T-helper 1 cell treated with Interleukin-12 subunit alpha and Interleukin-12 subunit beta and Interleukin-4 antibody, amounts not matched to agents 30 μg/mL and 1 μg/mL, for 36 hours (primary cell): ENCODE results near the gene VIT.

Experiments used
- H3K27ac Mint-ChIP-seq: one replicate; pipeline ENCODE4 v1.8.0; 2021; ENCODE audit warnings: mild to moderate bottlenecking, mixed read lengths
- H3K27me3 Mint-ChIP-seq: one replicate; pipeline ENCODE4 v1.8.0; 2021; ENCODE audit warnings: low read depth, mixed read lengths
- H3K36me3 Mint-ChIP-seq: one replicate; pipeline ENCODE4 v1.8.0; 2021; ENCODE audit warnings: low read depth, mixed read lengths
- H3K4me1 Mint-ChIP-seq: one replicate; pipeline ENCODE4 v1.8.0; 2021; ENCODE audit warnings: low read depth, mixed read lengths
- H3K4me3 Mint-ChIP-seq: one replicate; pipeline ENCODE4 v1.8.0; 2021; ENCODE audit warnings: mild to moderate bottlenecking, moderate library complexity, mixed read lengths
- H3K9me3 Mint-ChIP-seq: one replicate; pipeline ENCODE4 v1.8.0; 2021; ENCODE audit warnings: mixed read lengths

The VIT gene

DNA sequence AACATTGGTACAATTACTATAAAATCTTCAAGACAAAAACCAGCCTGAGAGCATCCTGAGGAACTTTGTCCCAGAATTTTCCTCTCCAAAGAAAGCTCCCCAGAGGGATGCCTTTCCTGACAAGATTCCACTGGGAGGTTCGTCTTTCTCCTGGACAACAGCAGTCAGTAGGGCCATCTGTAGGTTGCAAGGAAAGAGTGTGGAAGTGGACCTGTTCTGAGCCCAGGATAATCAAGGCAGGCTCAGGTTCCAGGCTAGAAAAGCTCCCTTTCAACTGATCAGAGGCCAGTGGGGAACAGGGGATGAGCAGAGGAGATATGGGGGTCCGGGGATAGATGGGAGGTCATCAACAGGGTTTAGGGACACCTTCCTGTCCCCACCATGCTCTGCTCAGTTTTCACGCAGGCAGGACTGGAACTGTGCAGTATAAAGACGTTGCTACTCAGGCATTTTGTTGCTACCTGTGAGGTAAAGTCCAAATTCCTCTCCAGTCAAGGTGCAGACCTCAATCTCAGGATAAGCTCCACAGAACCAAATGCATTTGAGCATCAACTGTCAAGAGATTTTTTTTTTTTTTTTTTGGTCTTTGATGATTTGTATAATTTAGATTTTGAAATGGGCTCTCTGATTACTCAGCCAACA lies 143.6 kb downstream of the VIT start:
- H3K4me3 Mint-ChIP-seq, result no peak overlapping the region
- no peaks in the 10 kb centered on the region for H3K9me3 Mint-ChIP-seq
- no peak overlapping the region for H3K27ac Mint-ChIP-seq
- H3K27me3 Mint-ChIP-seq, result no peaks in the 10 kb centered on the region
- H3K4me1 Mint-ChIP-seq, result peaks cover 4% of the 10 kb centered on the region
- H3K36me3 Mint-ChIP-seq, result no peaks in the 10 kb centered on the region

DNA sequence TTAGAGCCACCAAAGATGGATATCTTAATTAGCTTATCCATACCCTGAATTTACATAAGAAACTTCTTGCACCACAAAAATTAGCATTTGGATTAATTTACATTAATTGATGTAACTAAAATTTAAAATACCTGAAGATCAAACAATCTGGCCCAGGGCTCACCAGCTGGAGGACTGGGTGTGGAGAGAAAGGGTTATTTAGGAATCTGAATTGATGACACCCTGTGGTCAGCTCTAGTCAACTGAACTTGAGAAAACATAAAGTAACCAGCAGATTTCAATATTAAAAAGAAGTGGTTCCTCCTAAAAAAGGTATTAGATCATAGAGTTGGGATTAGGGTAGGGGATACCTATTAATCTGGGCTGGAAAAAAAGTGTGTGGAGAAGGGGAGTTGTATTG lies 147.3 kb downstream of the VIT start:
- Mint-ChIP-seq H3K27me3 (no peaks in the 10 kb centered on the region), H3K4me1 (no peaks in the 10 kb centered on the region), H3K36me3 (peaks cover 15% of the 10 kb centered on the region), H3K27ac (no peak overlapping the region), H3K4me3 (no peak overlapping the region), H3K9me3 (no peaks in the 10 kb centered on the region)

- peaks cover 35% of the 10 kb centered on the region for H3K36me3 Mint-ChIP-seq
These were observed 152.8 kb downstream of the VIT start for GRCh38 chr2:36849265-36849664.

GRCh38 chr2:36854241-36854640 lies 157.7 kb downstream of the VIT start:
- Mint-ChIP-seq H3K27me3 (no peaks in the 10 kb centered on the region), H3K27ac (no peak overlapping the region), H3K9me3 (no peaks in the 10 kb centered on the region), H3K4me1 (peaks cover 7% of the 10 kb centered on the region), H3K4me3 (no peak overlapping the region), H3K36me3 (peaks cover 26% of the 10 kb centered on the region)

More at GRCh38 chr2:36849265-36849664, 152.8 kb downstream of the VIT start:
- Mint-ChIP-seq H3K4me3 (no peak overlapping the region), H3K4me1 (no peaks in the 10 kb centered on the region), H3K9me3 (no peaks in the 10 kb centered on the region), H3K27me3 (no peaks in the 10 kb centered on the region), H3K27ac (no peak overlapping the region)

DNA sequence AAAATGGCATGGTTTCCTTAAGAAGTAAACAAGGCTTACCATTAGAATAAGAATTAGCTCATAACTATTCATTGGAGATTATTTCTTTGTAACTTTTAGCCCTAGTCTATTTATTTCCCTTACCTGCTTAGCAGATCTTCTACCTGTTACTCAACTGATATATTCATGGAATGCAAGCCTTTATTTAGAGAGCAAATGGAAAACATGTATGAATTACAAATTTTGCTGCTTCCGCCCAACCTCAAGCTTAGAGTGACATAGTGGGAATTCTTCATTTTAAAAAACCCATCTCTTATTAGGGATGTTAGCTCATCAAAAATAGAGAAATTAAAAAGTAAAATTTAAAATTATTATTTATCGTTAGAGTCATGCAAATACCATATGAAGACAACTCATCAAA lies 158.9 kb downstream of the VIT start:
- Mint-ChIP-seq H3K9me3 (no peaks in the 10 kb centered on the region), H3K4me1 (peaks cover 13% of the 10 kb centered on the region), H3K36me3 (peaks cover 26% of the 10 kb centered on the region), H3K27me3 (no peaks in the 10 kb centered on the region), H3K4me3 (no peak overlapping the region), H3K27ac (no peak overlapping the region)

DNA sequence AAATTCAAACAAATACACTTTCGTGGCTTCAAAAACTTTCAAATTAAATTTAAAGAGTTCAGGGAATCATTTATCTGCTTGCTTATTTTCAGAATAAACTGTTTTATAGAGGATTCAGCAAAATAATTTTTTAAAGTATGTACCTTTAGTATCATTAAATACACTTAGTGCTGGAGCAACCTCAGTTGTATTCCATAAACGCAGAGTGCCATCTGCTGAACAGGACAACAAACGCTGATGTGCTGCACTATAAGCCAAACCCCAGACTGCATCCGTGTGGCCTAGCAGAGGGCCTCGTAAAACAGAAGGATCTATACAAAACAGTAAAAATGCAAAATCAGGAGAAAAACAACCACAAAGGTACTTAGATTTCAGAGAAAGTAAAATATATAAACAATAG lies 161.2 kb downstream of the VIT start:
- no peak overlapping the region for H3K27ac Mint-ChIP-seq
- H3K9me3 Mint-ChIP-seq, result no peaks in the 10 kb centered on the region
- H3K36me3 Mint-ChIP-seq, result peaks cover 21% of the 10 kb centered on the region
- H3K27me3 Mint-ChIP-seq, result no peaks in the 10 kb centered on the region
- H3K4me3 Mint-ChIP-seq, result no peak overlapping the region
- H3K4me1 Mint-ChIP-seq, result peaks cover 13% of the 10 kb centered on the region

DNA sequence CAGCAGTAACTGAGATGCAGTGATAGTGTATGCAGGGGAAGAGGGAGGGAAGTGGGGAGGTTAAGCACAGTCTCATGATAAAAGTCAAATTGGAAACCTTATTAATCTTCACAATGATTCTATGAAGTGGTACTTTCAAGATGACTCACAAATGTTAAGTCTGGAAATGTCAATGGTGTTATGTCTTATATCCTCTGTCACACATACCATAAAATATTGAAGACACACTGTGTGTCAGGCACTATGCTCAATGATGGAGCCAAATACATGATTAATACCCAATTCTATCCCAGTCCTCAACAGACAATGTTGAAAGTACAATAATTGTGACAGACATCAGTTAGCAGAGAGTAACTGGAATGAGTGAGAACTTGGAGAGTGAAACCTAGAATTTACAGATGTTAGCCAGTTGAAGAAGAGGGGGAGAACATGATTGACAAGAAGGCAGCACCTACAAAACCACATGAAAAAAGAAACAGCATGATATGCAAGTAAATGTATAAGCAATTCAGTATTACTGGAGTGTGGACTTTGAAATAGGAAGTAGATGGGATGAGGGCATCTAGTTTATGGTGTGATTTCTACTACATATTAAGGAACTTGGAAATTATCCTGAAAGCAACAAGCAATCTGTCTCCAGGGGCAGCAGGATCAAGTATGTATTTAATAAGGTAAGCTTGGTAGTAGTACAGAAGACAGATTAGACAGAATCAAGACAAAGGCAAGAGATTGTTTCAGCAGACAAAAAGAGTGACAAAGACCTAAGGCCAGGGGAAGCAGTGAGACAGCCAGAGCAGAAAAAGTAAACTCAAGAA lies 162.3 kb downstream of the VIT start:
- Mint-ChIP-seq H3K27ac (no peak overlapping the region), H3K27me3 (no peaks in the 10 kb centered on the region), H3K36me3 (peaks cover 30% of the 10 kb centered on the region), H3K9me3 (no peaks in the 10 kb centered on the region), H3K4me1 (peaks cover 13% of the 10 kb centered on the region), H3K4me3 (no peak overlapping the region)

GRCh38 chr2:36859366-36859792 lies 162.9 kb downstream of the VIT start:
- Mint-ChIP-seq H3K9me3 (no peaks in the 10 kb centered on the region), H3K36me3 (peaks cover 31% of the 10 kb centered on the region), H3K4me3 (no peak overlapping the region), H3K27me3 (no peaks in the 10 kb centered on the region), H3K27ac (no peak overlapping the region), H3K4me1 (peaks cover 13% of the 10 kb centered on the region)

GRCh38 chr2:36861896-36862295 lies 165.4 kb downstream of the VIT start:
- no peaks in the 10 kb centered on the region for H3K27me3 Mint-ChIP-seq
- peaks cover 13% of the 10 kb centered on the region for H3K4me1 Mint-ChIP-seq
- no peak overlapping the region for H3K4me3 Mint-ChIP-seq
- no peak overlapping the region for H3K27ac Mint-ChIP-seq
- H3K9me3 Mint-ChIP-seq, result no peaks in the 10 kb centered on the region
- H3K36me3 Mint-ChIP-seq, result peaks cover 44% of the 10 kb centered on the region
